Transverse colon (tissue), 3 donors: ENCODE results near the gene ACTL6A.

ENCODE experiments used
- CTCF ChIP-seq, 5 experiments: fragments of 200-600 bp in 3 of 5; fragments of 450-650 bp in 2 of 5; sonication (generic) in 3 of 5; IDR thresholded peaks; 1 replicate in 2 of 5; 2 replicates in 3 of 5; pipeline ENCODE4 v1.5.1; 2016 to 2017; ENCODE audit warnings: antibody characterized with exemption in 5 of 5, inconsistent platforms in 3 of 5, mild to moderate bottlenecking in 2 of 5, moderate library complexity in 1 of 5
- POLR2A ChIP-seq: fragments of 450-650 bp; IDR thresholded peaks from one replicate; pipeline ENCODE4 v1.6.1; 2016; ENCODE audit warnings: antibody characterized with exemption, mild to moderate bottlenecking, moderate library complexity

- no peak for TF ChIP-seq POLR2A
- TF ChIP-seq CTCF (IDR thresholded peaks at IDR 0.05): no peak
Measured at GRCh38 chr3:179565496-179565895, 2.8 kb downstream of the ACTL6A start.
